ENCODE measurements around the gene CHCHD6.

The CHCHD6 gene

GRCh38 chr3:126671521-126671920 lies 32.5 kb upstream of the CHCHD6 start:
- no peak for TF ChIP-seq CTCF (IDR thresholded peaks at IDR 0.05; ENCODE audit: extremely low read depth, insufficient read depth, missing control alignments)
- in situ Hi-C loops (cut with MboI; ENCODE audit: low pct_unique_long_range_greater_than_20kb, low sequenced_read_pairs, unreplicated experiment) = no loop called here
- DNase-seq (ENCODE audit: low spot score) = no peak

- DNase-seq (ENCODE audit: low spot score) = no peak
- in situ Hi-C loops (cut with MboI; ENCODE audit: low pct_unique_long_range_greater_than_20kb, low sequenced_read_pairs, unreplicated experiment) = no loop called here
- TF ChIP-seq CTCF (IDR thresholded peaks at IDR 0.05; ENCODE audit: extremely low read depth, insufficient read depth, missing control alignments) = no peak
Measured at GRCh38 chr3:126672340-126672739, 31.7 kb upstream of the CHCHD6 start.

GRCh38 chr3:126672741-126673140 lies 31.3 kb upstream of the CHCHD6 start:
- no peak for TF ChIP-seq CTCF (IDR thresholded peaks at IDR 0.05; ENCODE audit: extremely low read depth, insufficient read depth, missing control alignments)
- DNase-seq (ENCODE audit: low spot score) = no peak
- in situ Hi-C loops (cut with MboI; ENCODE audit: low pct_unique_long_range_greater_than_20kb, low sequenced_read_pairs, unreplicated experiment) = no loop called here

- no peak for TF ChIP-seq CTCF (IDR thresholded peaks at IDR 0.05; ENCODE audit: extremely low read depth, insufficient read depth, missing control alignments)
- no peak for DNase-seq (ENCODE audit: low spot score)
- in situ Hi-C loops (cut with MboI; ENCODE audit: low pct_unique_long_range_greater_than_20kb, low sequenced_read_pairs, unreplicated experiment) = no loop called here
Measured at GRCh38 chr3:126676919-126677705, 26.9 kb upstream of the CHCHD6 start.

- TF ChIP-seq CTCF (IDR thresholded peaks at IDR 0.05; ENCODE audit: extremely low read depth, insufficient read depth, missing control alignments) = no peak
- in situ Hi-C loops (cut with MboI; ENCODE audit: low pct_unique_long_range_greater_than_20kb, low sequenced_read_pairs, unreplicated experiment) = no loop called here
- no peak for DNase-seq (ENCODE audit: low spot score)
Measured at GRCh38 chr3:126677862-126678503, 26.1 kb upstream of the CHCHD6 start.

GRCh38 chr3:126678693-126679317 lies 25.2 kb upstream of the CHCHD6 start:
- DNase-seq (ENCODE audit: low spot score) = no peak
- no peak for TF ChIP-seq CTCF (IDR thresholded peaks at IDR 0.05; ENCODE audit: extremely low read depth, insufficient read depth, missing control alignments)
- in situ Hi-C loops (cut with MboI; ENCODE audit: low pct_unique_long_range_greater_than_20kb, low sequenced_read_pairs, unreplicated experiment) = no loop called here
